Astrocyte of the cerebellum (primary cell): ENCODE measurements around the gene HTRA3.

ENCODE experiments used
- DNase-seq: peaks from one replicate; pipeline ENCODE4 v3.0.0-alpha.2; 2011; ENCODE audit warnings: low read depth
- H3K4me3 ChIP-seq: 2 replicates; pipeline ENCODE4 v1.5.1; 2011; ENCODE audit warnings: mild to moderate bottlenecking, low read depth, low read length, moderate library complexity
- in situ Hi-C: cut with HindIII; loops from 2 replicates; pipeline ENCODE4 v1.10.0; 2017; ENCODE audit warnings: low sequenced_read_pairs
- TF ChIP-seq, protein P1 (sequence below): IDR thresholded peaks from 2 replicates; pipeline ENCODE4 v1.5.1; 2012; ENCODE audit warnings: low read length, low read depth, moderate library complexity, mild to moderate bottlenecking; ENCODE audit errors: missing control alignments

HTRA3 gene

DNA sequence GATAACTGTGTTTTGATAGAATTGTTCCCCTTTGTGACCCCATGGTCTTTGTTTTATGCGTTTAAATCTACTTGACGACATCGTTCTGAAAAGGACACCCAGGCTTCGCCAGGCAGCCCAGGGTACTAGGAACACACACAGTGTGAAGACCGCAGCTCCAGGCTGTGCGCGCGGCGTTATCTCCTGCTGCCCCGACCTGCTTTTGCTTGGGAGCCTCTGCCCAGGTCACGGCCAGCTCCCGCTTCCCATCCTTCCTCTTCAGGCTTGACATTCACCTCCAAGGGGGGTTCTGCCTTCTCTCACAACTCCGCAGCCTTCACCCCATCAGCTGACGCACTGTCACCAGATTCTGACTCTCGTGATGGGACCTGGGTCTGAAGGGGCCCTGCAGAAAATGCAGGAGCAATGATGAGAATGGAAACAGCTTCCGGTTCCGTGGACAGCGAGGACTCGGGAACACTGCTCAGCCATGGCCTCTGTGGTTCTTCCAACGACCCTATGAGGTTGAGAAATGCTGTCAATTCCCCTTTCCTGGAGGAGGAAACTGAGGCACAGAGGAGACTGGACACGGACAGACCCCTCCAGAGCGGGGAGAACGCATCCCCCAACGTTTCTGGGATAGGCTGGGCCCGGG is 536 bp upstream of the HTRA3 start:
- no peak for DNase-seq
- no peak overlapping the region for H3K4me3 ChIP-seq
- in situ Hi-C loops: no loop called here
- TF ChIP-seq, protein P1, sequence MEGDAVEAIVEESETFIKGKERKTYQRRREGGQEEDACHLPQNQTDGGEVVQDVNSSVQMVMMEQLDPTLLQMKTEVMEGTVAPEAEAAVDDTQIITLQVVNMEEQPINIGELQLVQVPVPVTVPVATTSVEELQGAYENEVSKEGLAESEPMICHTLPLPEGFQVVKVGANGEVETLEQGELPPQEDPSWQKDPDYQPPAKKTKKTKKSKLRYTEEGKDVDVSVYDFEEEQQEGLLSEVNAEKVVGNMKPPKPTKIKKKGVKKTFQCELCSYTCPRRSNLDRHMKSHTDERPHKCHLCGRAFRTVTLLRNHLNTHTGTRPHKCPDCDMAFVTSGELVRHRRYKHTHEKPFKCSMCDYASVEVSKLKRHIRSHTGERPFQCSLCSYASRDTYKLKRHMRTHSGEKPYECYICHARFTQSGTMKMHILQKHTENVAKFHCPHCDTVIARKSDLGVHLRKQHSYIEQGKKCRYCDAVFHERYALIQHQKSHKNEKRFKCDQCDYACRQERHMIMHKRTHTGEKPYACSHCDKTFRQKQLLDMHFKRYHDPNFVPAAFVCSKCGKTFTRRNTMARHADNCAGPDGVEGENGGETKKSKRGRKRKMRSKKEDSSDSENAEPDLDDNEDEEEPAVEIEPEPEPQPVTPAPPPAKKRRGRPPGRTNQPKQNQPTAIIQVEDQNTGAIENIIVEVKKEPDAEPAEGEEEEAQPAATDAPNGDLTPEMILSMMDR: no peak

DNA sequence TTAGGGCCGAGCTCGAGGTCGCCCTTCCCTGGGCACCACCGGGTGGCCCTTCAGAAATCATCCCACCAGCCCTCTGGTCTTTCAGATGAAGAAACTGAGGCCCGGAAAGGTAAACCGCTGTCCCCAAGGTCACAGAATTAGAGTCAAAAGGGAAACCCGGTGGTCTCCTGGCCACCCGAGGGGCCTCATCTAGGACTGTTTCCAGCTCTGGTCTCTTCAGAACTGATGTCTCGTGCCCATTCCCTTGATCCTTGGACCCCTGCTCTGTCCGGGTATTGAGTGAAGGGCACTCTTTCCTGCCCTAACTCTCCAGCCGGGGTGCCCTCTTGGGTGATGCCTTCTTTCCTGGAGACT is 841 bp downstream of the HTRA3 start:
- peak overlapping the region; percentile 32 for H3K4me3 ChIP-seq
- TF ChIP-seq, protein P1: no peak
- in situ Hi-C loops: no loop called here
- no peak for DNase-seq

DNA sequence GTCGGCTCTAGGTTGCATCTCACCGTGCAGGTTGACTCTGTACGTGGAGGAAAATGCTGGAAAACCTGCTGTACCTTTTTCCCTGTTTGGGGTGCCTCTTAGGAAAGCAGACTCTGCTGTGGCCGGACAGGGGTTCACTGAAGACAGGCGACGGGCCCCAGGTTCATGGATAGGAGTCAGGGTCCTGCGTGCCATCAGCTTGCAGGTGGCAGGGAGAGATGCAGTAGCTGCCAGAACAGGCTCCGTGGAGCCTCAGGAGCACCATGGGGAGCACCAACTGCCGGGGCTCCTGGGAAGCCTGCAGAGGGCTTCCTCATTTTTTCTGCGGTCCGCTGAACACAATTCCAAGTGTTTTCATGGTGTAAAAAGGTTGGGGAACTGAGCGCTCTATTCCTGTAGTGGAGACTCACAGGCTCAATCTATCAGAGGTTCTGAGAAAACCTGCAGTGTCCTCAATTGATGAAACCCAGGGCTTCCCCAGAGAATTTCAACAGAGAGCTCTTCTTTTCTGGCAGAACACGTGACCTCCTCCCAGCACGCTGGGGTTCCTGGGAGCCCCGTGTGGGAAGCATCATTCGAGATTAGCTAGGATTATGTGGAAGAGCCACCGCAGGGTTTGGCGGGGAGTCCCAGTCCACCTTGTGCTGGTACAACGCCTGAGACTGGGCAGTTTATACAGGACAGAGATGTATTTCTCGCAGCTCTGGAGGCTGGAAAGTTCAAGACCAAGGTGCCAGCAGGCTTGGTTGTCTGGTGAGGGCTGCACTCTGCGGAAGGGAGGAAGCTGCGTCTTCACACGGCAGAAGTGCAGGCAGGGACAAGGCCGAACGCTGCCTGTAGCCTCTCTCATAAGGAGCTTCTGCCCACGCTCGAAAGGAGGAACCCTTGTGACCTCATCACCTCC is 1.6 kb downstream of the HTRA3 start:
- DNase-seq: no peak
- TF ChIP-seq, protein P1: no peak
- in situ Hi-C loops: no loop called here
- peak overlapping the region; percentile 32 for H3K4me3 ChIP-seq

GRCh38 chr4:8271821-8272220 is 2.3 kb downstream of the HTRA3 start:
- TF ChIP-seq, protein P1: no peak
- no peak for DNase-seq
- H3K4me3 ChIP-seq: no peak overlapping the region
- in situ Hi-C loops: no loop called here

DNA sequence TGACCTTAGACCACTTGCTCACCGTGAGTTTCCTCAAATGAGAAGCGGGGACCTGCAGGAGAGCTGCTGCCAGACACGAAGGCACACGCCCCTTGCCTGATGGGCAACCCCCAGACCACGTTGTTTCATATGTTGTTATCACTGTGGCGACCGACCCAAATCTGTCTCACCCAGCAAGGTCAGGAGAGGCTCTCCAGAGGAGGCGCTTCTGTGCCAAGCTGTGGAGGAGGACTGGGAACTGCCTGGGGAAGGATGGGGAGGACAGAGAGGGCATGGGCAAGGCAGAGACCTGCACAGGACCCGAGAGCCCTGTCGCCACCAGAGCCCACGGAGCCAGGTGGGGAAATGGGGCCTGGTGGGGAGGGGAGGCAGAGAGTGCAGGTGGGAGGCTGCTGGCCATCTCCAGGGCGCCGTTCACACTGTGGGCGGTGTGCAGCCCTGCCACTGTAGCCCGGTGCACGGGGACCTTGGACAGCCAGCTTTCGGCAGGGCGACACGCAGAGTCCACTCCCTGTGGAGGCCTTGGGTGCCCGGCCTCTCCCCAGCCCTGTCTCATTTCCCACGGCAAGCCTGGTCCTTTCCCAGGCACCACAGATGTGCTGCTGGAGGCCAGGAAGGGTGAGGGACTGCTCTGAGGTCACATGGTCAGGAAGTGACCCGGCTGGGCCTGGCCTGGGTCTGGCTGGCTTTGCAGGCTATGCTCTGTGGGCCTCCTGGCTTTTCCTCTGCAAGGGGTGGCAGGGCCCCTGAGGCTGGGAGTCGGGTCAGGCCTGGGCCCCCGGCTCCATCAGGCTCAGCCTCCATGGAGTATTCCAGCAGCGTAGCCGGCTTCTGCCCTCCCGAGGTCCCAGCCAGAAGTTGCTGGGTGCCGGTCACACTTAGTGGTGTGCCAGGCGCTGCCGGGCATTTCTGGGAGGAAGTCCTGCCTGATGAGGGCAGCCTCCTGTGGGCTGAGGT is 3.2 kb downstream of the HTRA3 start:
- no peak for DNase-seq
- no peak overlapping the region for H3K4me3 ChIP-seq
- in situ Hi-C loops: no loop called here
- TF ChIP-seq, protein P1: no peak

DNA sequence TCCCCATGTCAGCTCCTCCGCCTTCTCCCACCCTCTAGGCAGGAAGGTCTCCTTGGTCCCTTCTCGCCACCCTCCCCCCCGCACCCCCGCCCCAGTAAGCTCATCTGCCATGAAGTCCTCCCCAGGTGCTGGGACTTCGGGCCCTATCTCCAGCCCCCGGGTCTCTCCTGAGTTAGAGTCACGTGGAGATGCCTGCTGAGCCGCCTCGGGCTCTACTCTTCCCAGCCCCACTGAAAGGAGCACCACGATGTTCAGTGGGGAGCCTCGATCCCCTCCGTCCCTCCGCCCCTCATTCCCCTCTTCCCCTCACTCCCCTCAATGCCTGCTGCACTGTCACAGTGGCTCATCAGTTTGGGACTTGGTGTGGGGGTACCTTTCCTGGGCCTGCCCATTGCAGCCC is 3.9 kb downstream of the HTRA3 start:
- DNase-seq: no peak
- in situ Hi-C loops: no loop called here
- H3K4me3 ChIP-seq: no peak overlapping the region
- TF ChIP-seq, protein P1: no peak
